Measurements from ENCODE around the gene SYMPK.

The SYMPK gene

GRCh38 chr19:45886427-45887199, 23.7 kb upstream of the SYMPK start (continued):
- TF ChIP-seq ZNF280C (tag by site-specific recombination; IDR thresholded peaks at IDR 0.05) (no peak), ZNF580 (tag by site-specific recombination; IDR thresholded peaks at IDR 0.05) (peak; percentile 67), PRDM1 (tag by site-specific recombination; IDR thresholded peaks at IDR 0.05) (peak; percentile 48; the same call in 1 of the 2 replicates), YY2 (tag by site-specific recombination; IDR thresholded peaks at IDR 0.05) (peak; percentile 56; the same call in 1 of the 2 replicates), ZNF548 (tag by site-specific recombination; IDR thresholded peaks at IDR 0.05) (no peak), ZSCAN5A (tag by site-specific recombination; IDR thresholded peaks at IDR 0.05) (no peak), ZNF202 (tag by site-specific recombination; IDR thresholded peaks at IDR 0.05; ENCODE audit: borderline replicate concordance) (no peak), MEIS1 (CRISPR knock-in tag; IDR thresholded peaks at IDR 0.05; ENCODE audit: borderline replicate concordance) (no peak), ZBTB20 (tag by site-specific recombination; IDR thresholded peaks at IDR 0.05) (peak; percentile 31; the same call in 1 of the 2 replicates), ZNF2 (tag by site-specific recombination; IDR thresholded peaks at IDR 0.05) (no peak), ZNF404 (tag by site-specific recombination; IDR thresholded peaks at IDR 0.05) (no peak), ZNF777 (tag by site-specific recombination; IDR thresholded peaks at IDR 0.05; ENCODE audit: borderline replicate concordance) (no peak; the same call in 1 of the 2 replicates), ZNF292 (tag by site-specific recombination; IDR thresholded peaks at IDR 0.05; ENCODE audit: borderline replicate concordance, low read depth) (no peak), GLI2 (tag by site-specific recombination; IDR thresholded peaks at IDR 0.05; ENCODE audit: borderline replicate concordance, low read depth) (no peak), ZNF114 (tag by site-specific recombination; IDR thresholded peaks at IDR 0.05) (no peak), ZBTB11 (tag by site-specific recombination; conservative IDR thresholded peaks at IDR 0.05; ENCODE audit: low read depth) (peak; percentile 83), ZBTB49 (tag by site-specific recombination; IDR thresholded peaks at IDR 0.05; ENCODE audit: low read depth) (no peak), ZFHX2 (tag by site-specific recombination; conservative IDR thresholded peaks at IDR 0.05) (no peak), KLF16 (tag by site-specific recombination; IDR thresholded peaks at IDR 0.05) (peak; percentile 25; the same call in 1 of the 2 replicates), ZNF518A (tag by site-specific recombination; conservative IDR thresholded peaks at IDR 0.05; ENCODE audit: low read depth) (peak; percentile 69), ZNF362 (tag by site-specific recombination; IDR thresholded peaks at IDR 0.05) (no peak), ZNF654 (tag by site-specific recombination; IDR thresholded peaks at IDR 0.05; ENCODE audit: low read depth) (no peak)

Data from HEK293 (cell line).